ENCODE data around the gene SUCO.
A peak's percentile ranks its signal among the peaks of the same experiment; 100 is the strongest.
"Not testable (repeated sequence)": the region's sequence is repeated elsewhere in the genome, so short reads cannot be mapped to it uniquely, and the experiment has no call there.

The SUCO gene

GRCh38 chr1:172532700-172533512 lies at the start of gene SUCO:
Gene SUCO, plus strand, starts transcription at chr1:172533150. Its CDS starts 286 bp downstream, at chr1:172533436.
- peak; percentile 100 for DNase-seq (ENCODE audit: low read depth)

- DNase-seq (ENCODE audit: low read depth): no peak
Measured at GRCh38 chr1:172483448-172483847, 49.5 kb upstream of the SUCO start.

GRCh38 chr1:172484252-172484651 lies 48.7 kb upstream of the SUCO start:
- DNase-seq (ENCODE audit: low read depth): no peak

- no peak for DNase-seq (ENCODE audit: low read depth)
Measured at GRCh38 chr1:172485626-172486025, 47.3 kb upstream of the SUCO start.

GRCh38 chr1:172486805-172487454 lies 46.0 kb upstream of the SUCO start:
- DNase-seq (ENCODE audit: low read depth): no peak

- no peak for DNase-seq (ENCODE audit: low read depth)
Measured at GRCh38 chr1:172487550-172487949, 45.4 kb upstream of the SUCO start.

GRCh38 chr1:172488393-172488792 lies 44.6 kb upstream of the SUCO start:
- DNase-seq (ENCODE audit: low read depth): no peak

- no peak for DNase-seq (ENCODE audit: low read depth)
Measured at GRCh38 chr1:172489847-172490246, 43.1 kb upstream of the SUCO start.

GRCh38 chr1:172492421-172492820 lies 40.5 kb upstream of the SUCO start:
- no peak for DNase-seq (ENCODE audit: low read depth)

GRCh38 chr1:172494166-172494565 lies 38.8 kb upstream of the SUCO start:
- no peak for DNase-seq (ENCODE audit: low read depth)

- DNase-seq (ENCODE audit: low read depth): not testable (repeated sequence)
Measured at GRCh38 chr1:172496127-172496526, 36.8 kb upstream of the SUCO start.

GRCh38 chr1:172496678-172497077 lies 36.3 kb upstream of the SUCO start:
- DNase-seq (ENCODE audit: low read depth): no peak

GRCh38 chr1:172497230-172497629 lies 35.7 kb upstream of the SUCO start:
- no peak for DNase-seq (ENCODE audit: low read depth)

GRCh38 chr1:172498857-172499256 lies 34.1 kb upstream of the SUCO start:
- DNase-seq (ENCODE audit: low read depth): no peak

- no peak for DNase-seq (ENCODE audit: low read depth)
Measured at GRCh38 chr1:172499636-172500141, 33.3 kb upstream of the SUCO start.

- DNase-seq (ENCODE audit: low read depth): no peak
Measured at GRCh38 chr1:172500207-172500606, 32.7 kb upstream of the SUCO start.

GRCh38 chr1:172507741-172508140 lies 25.2 kb upstream of the SUCO start:
- no peak for DNase-seq (ENCODE audit: low read depth)

- no peak for DNase-seq (ENCODE audit: low read depth)
Measured at GRCh38 chr1:172510479-172510878, 22.5 kb upstream of the SUCO start.

GRCh38 chr1:172512591-172512990 lies 20.4 kb upstream of the SUCO start:
- DNase-seq (ENCODE audit: low read depth): no peak

- DNase-seq (ENCODE audit: low read depth): no peak
Measured at GRCh38 chr1:172513479-172513878, 19.5 kb upstream of the SUCO start.

GRCh38 chr1:172514108-172514507 lies 18.8 kb upstream of the SUCO start:
- no peak for DNase-seq (ENCODE audit: low read depth)

GRCh38 chr1:172515436-172515835 lies 17.5 kb upstream of the SUCO start:
- DNase-seq (ENCODE audit: low read depth): no peak

- DNase-seq (ENCODE audit: low read depth): no peak
Measured at GRCh38 chr1:172515927-172516326, 17.0 kb upstream of the SUCO start.

Measured in activated T-helper 9 cell treated with anti-CD3 and anti-CD28 coated beads, Interleukin-2, amount 50 U/mL, for 16 hours (primary cell).